Activated T-helper 17 cell treated with anti-CD3 and anti-CD28 coated beads, Interleukin-2, amount 50 U/mL, for 72 hours (primary cell): ENCODE results near the gene SIK3. TPM values are rescaled to one million over a fixed set of nuclear protein-coding genes. Genes with fewer than 3 reads are reported as not detected.

Experiments
- ATAC-seq: fragments of 150-1000 bp; cut with Tn5 transposase; replicated peaks from 2 replicates; pipeline ENCODE4 v1.10.0; 2021; ENCODE audit warnings: mild to moderate bottlenecking, moderate library complexity
- H3K27ac Mint-ChIP-seq: one replicate; pipeline ENCODE4 v1.8.0; 2022; ENCODE audit warnings: mixed read lengths
- H3K27me3 Mint-ChIP-seq: one replicate; pipeline ENCODE4 v1.8.0; 2022; ENCODE audit warnings: mixed read lengths
- H3K36me3 Mint-ChIP-seq: one replicate; pipeline ENCODE4 v1.8.0; 2022; ENCODE audit warnings: low read depth, mild to moderate bottlenecking, mixed read lengths
- H3K4me1 Mint-ChIP-seq: one replicate; pipeline ENCODE4 v1.8.0; 2022; ENCODE audit warnings: mixed read lengths
- H3K4me3 Mint-ChIP-seq: one replicate; pipeline ENCODE4 v1.8.0; 2022; ENCODE audit warnings: mild to moderate bottlenecking, mixed read lengths
- H3K9me3 Mint-ChIP-seq: one replicate; pipeline ENCODE4 v1.8.0; 2022; ENCODE audit warnings: mixed read lengths
- total RNA-seq, 2 donors: library from RNA; stranded (reverse); gene quantifications; one replicate each; pipeline ENCODE4 v1.2.3, GENCODE V29; 2022

Gene SIK3
- total RNA-seq, 2 donors from 2014 or later: 41.9 to 55.7 TPM

- Mint-ChIP-seq H3K4me1 (peaks cover 42% of the 10 kb centered on the region), H3K27ac (peak overlapping the region; percentile 90), H3K4me3 (peak overlapping the region; percentile 67), H3K9me3 (no peaks in the 10 kb centered on the region), H3K27me3 (no peaks in the 10 kb centered on the region), H3K36me3 (no peaks in the 10 kb centered on the region)
- no peak for ATAC-seq
Measured at GRCh38 chr11:117074119-117074518, 24.1 kb downstream of the SIK3 start.

DNA sequence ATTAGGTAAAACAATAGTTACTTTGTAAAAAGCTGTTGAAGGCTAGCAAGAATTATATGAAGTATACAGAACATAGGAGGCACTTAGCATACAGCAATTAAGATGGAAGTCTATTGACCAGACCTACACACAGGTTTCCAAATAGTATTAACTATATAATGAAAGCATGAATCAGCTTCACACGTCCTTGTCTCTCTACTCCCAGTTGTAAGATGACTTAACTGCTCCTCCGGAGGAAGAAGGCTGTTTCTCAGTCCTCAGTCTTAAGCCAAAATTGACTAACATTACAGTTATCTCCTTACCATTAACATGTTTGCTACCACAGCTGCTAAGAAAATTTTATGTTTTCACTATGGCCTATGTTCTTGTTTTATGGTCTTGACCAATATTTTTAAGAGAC, 24.7 kb downstream of the SIK3 start:
- peak; percentile 83 for ATAC-seq
- Mint-ChIP-seq H3K9me3 (no peaks in the 10 kb centered on the region), H3K4me1 (peaks cover 37% of the 10 kb centered on the region), H3K27ac (peak overlapping the region; percentile 90), H3K36me3 (peaks cover 4% of the 10 kb centered on the region), H3K4me3 (peak overlapping the region; percentile 67), H3K27me3 (no peaks in the 10 kb centered on the region)

- H3K4me3 Mint-ChIP-seq: peak overlapping the region; percentile 67
- peak; percentile 68 for ATAC-seq
- no peaks in the 10 kb centered on the region for H3K9me3 Mint-ChIP-seq
- H3K4me1 Mint-ChIP-seq: peaks cover 42% of the 10 kb centered on the region
- H3K36me3 Mint-ChIP-seq: peaks cover 7% of the 10 kb centered on the region
- H3K27me3 Mint-ChIP-seq: no peaks in the 10 kb centered on the region
- H3K27ac Mint-ChIP-seq: peak overlapping the region; percentile 90
Measured at GRCh38 chr11:117072517-117073461, 25.4 kb downstream of the SIK3 start.

GRCh38 chr11:117071344-117071787, 26.9 kb downstream of the SIK3 start:
- H3K9me3 Mint-ChIP-seq: no peaks in the 10 kb centered on the region
- no peak for ATAC-seq
- H3K27me3 Mint-ChIP-seq: no peaks in the 10 kb centered on the region
- no peak overlapping the region for H3K4me3 Mint-ChIP-seq
- H3K27ac Mint-ChIP-seq: peak overlapping the region; percentile 76
- peaks cover 49% of the 10 kb centered on the region for H3K4me1 Mint-ChIP-seq
- H3K36me3 Mint-ChIP-seq: peaks cover 8% of the 10 kb centered on the region

- Mint-ChIP-seq H3K4me1 (peaks cover 45% of the 10 kb centered on the region), H3K27ac (peak overlapping the region; percentile 42), H3K4me3 (no peak overlapping the region), H3K27me3 (no peaks in the 10 kb centered on the region), H3K9me3 (no peaks in the 10 kb centered on the region), H3K36me3 (peaks cover 13% of the 10 kb centered on the region)
- no peak for ATAC-seq
Measured at GRCh38 chr11:117070016-117070415, 28.2 kb downstream of the SIK3 start.

DNA sequence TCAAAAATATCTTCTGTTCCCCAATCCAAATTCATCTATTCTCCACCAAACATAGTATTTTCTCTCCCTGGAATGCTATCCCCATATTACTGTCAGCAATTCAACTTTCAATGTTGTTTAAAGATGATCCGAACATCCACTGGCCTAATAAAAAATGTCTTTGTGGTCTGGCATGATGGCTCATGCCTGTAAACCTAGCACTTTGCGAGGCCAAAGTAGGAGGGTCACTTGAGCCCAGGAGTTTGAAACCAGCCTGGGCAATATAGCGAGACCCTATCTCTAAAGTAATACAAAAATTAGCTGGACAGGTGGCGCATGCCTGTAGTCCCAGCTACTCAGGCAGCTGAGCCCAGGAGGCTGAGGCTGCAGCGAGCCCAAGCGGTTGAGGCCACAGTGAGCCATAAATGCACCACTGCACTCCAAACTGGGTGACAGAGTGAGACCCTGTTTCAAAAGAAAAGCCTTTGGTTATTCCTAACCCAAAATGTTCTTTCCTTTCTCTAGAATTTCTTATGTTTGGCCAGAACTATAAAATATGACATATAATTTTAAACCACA, 29.8 kb downstream of the SIK3 start:
- H3K27me3 Mint-ChIP-seq: no peaks in the 10 kb centered on the region
- no peak overlapping the region for H3K4me3 Mint-ChIP-seq
- H3K36me3 Mint-ChIP-seq: peaks cover 13% of the 10 kb centered on the region
- no peak for ATAC-seq
- no peak overlapping the region for H3K27ac Mint-ChIP-seq
- H3K4me1 Mint-ChIP-seq: peaks cover 44% of the 10 kb centered on the region
- no peaks in the 10 kb centered on the region for H3K9me3 Mint-ChIP-seq

DNA sequence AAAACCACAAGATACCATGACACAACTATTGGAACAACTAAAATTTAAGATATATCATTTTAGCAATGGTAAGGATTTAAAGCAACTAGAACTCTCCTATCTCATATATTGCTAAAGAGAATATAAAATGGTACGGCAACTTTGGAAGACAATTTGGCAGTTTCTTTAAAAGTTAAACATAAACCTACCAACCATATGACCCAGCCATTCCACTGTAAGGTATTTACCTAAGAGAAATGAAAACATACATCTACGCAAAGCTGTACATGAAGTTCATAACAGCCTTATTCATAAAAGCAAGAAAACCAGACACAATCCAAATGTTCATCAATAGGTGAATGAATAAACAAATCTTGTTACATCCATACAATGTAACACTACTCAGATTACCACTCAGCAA, 31.3 kb downstream of the SIK3 start:
- Mint-ChIP-seq H3K4me1 (peaks cover 48% of the 10 kb centered on the region), H3K36me3 (peaks cover 13% of the 10 kb centered on the region), H3K4me3 (no peak overlapping the region), H3K27ac (no peak overlapping the region), H3K27me3 (no peaks in the 10 kb centered on the region), H3K9me3 (no peaks in the 10 kb centered on the region)
- ATAC-seq: no peak

- Mint-ChIP-seq H3K36me3 (peaks cover 13% of the 10 kb centered on the region), H3K4me3 (peak overlapping the region; percentile 56), H3K4me1 (peaks cover 47% of the 10 kb centered on the region), H3K27me3 (no peaks in the 10 kb centered on the region), H3K27ac (peak overlapping the region; percentile 88), H3K9me3 (no peaks in the 10 kb centered on the region)
- ATAC-seq: no peak
Measured at GRCh38 chr11:117064275-117064674, 34.0 kb downstream of the SIK3 start.

- H3K36me3 Mint-ChIP-seq: peaks cover 11% of the 10 kb centered on the region
- H3K4me3 Mint-ChIP-seq: peak overlapping the region; percentile 56
- no peaks in the 10 kb centered on the region for H3K9me3 Mint-ChIP-seq
- H3K27ac Mint-ChIP-seq: peak overlapping the region; percentile 88
- peaks cover 56% of the 10 kb centered on the region for H3K4me1 Mint-ChIP-seq
- peak; percentile 70 for ATAC-seq
- no peaks in the 10 kb centered on the region for H3K27me3 Mint-ChIP-seq
Measured at GRCh38 chr11:117062498-117062897, 35.7 kb downstream of the SIK3 start.

GRCh38 chr11:117061256-117061655, 37.0 kb downstream of the SIK3 start:
- H3K4me3 Mint-ChIP-seq: no peak overlapping the region
- peaks cover 49% of the 10 kb centered on the region for H3K4me1 Mint-ChIP-seq
- H3K9me3 Mint-ChIP-seq: no peaks in the 10 kb centered on the region
- peaks cover 9% of the 10 kb centered on the region for H3K36me3 Mint-ChIP-seq
- ATAC-seq: no peak
- H3K27me3 Mint-ChIP-seq: no peaks in the 10 kb centered on the region
- H3K27ac Mint-ChIP-seq: peak overlapping the region; percentile 39

DNA sequence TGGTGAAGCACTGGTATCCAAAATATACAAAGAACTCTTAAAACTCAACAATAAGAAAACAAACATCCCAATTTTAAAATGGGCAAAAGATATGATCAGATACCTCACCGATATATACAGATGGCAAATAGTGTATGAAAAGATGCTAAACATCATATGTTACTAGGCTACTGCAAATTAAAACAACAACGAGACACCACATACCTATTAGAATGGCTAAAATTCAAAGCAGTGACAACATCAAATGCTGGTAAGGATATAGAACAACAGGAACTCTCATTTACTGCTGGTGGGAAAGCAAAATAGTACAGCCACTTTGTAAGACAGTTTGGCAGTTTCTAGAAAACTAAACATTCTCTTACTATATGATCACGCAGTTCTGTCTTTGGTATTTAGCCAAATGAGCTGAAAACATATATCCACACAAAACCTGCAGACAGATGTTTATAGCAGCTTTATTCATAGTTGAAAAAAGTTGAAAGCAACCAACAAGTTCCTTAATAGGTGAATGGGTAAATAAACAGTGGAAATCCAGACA, 38.5 kb downstream of the SIK3 start:
- H3K4me1 Mint-ChIP-seq: peaks cover 49% of the 10 kb centered on the region
- peaks cover 5% of the 10 kb centered on the region for H3K36me3 Mint-ChIP-seq

DNA sequence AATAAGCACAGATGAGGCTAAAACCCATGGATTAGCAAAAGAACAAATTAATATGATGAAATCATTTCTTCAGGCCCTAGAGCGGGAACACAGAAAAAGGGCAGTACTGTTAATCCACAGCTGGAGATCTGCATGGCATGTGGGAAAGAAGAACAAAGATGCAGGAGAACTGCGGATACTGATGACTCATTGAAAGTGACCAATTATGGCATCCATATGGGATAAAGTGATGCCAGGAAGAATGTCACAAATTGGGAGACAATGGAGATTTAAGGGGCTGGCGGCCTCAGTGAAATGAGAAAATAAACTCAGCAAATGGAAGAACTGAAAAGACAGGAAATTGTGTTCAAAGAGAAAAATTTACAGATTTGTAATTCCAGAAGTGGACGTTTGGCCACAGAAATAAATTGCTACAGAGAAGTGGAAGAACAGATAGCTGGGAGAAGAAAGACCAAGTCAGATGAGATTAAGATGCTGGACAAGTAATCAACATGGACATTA, 39.4 kb downstream of the SIK3 start:
- Mint-ChIP-seq H3K36me3 (peaks cover 5% of the 10 kb centered on the region), H3K27ac (peak overlapping the region; percentile 36), H3K4me3 (no peak overlapping the region), H3K4me1 (peaks cover 47% of the 10 kb centered on the region), H3K27me3 (no peaks in the 10 kb centered on the region), H3K9me3 (no peaks in the 10 kb centered on the region)
- no peak for ATAC-seq

More for the DNA sequence above, 38.5 kb downstream of the SIK3 start:
- H3K4me3 Mint-ChIP-seq: no peak overlapping the region
- peak overlapping the region; percentile 36 for H3K27ac Mint-ChIP-seq
- ATAC-seq: no peak
- H3K9me3 Mint-ChIP-seq: no peaks in the 10 kb centered on the region
- H3K27me3 Mint-ChIP-seq: no peaks in the 10 kb centered on the region

DNA sequence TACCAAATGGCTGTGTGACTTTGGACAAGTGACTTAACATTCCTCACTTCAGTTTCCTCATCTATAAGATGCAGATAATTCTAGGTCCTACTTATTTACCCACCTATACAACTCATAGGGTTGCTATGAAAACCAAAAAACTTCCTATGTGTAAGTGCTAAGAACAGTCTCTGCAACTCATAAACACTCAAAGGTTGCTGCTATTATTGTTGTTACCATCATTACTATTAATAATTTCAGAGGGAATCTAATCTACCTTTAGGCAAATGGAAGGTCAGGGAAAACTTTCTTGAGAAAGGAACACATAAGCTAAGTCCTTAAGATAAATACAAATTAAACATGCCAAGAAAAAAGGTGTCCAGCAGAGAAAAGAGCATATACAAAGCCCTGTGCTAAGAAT, 40.5 kb downstream of the SIK3 start:
- Mint-ChIP-seq H3K27me3 (no peaks in the 10 kb centered on the region), H3K4me1 (peaks cover 42% of the 10 kb centered on the region), H3K9me3 (no peaks in the 10 kb centered on the region), H3K27ac (no peak overlapping the region), H3K4me3 (no peak overlapping the region), H3K36me3 (peaks cover 5% of the 10 kb centered on the region)
- ATAC-seq: no peak

- Mint-ChIP-seq H3K27ac (no peak overlapping the region), H3K27me3 (no peaks in the 10 kb centered on the region), H3K4me1 (peaks cover 39% of the 10 kb centered on the region), H3K36me3 (peaks cover 5% of the 10 kb centered on the region), H3K4me3 (no peak overlapping the region), H3K9me3 (no peaks in the 10 kb centered on the region)
- ATAC-seq: no peak
Measured at GRCh38 chr11:117057317-117057716, 40.9 kb downstream of the SIK3 start.
